HepG2 (cell line): Measurements from ENCODE around the gene NMNAT3. TPM values are rescaled to one million over a fixed set of nuclear protein-coding genes. Genes with fewer than 3 reads are reported as not detected.

Experiments
- ATAC-seq: fragments of 200-7000 bp; cut with Tn5 transposase; 3 replicates; pipeline ENCODE4 v1.9.1; 2020; ENCODE audit warnings: mild to moderate bottlenecking, moderate library complexity
- BruUV-seq: library from RNA; stranded (reverse); fragments of 400-500 nt; replicated peaks from 2 replicates; lab custom pipeline; 2021; lab: Mats Ljungman, UMichigan
- CTCF ChIA-PET: fragments of 300-600 bp; formaldehyde crosslinking; extraction: SDS; loops from one replicate; lab custom pipeline; 2021; ENCODE audit warnings: low total read pairs, inconsistent platforms, low intra/inter-chr PET ratio; lab: Yijun Ruan, JAX
- POLR2A ChIA-PET: fragments of 350-600 bp; sonication (Branson Sonifier 250); formaldehyde crosslinking; loops from one replicate; lab custom pipeline; 2020; ENCODE audit warnings: antibody characterized with exemption, inconsistent platforms; lab: Yijun Ruan, JAX
- DNase-seq: peaks from one replicate; pipeline ENCODE4 v3.0.0-alpha.2; 2015; ENCODE audit warnings: low spot score
- FAIRE-seq: peaks from 3 replicates; lab custom pipeline; 2011; peaks lifted over from hg19 to GRCh38; lab: Jason Lieb, UNC
- H2AFZ ChIP-seq: one replicate; pipeline ENCODE4 v1.6.1; 2011; ENCODE audit warnings: low read length, inconsistent platforms
- H3K27ac ChIP-seq: fragments of 300-600 bp; 3 replicates; pipeline ENCODE4 v1.8.0; 2011; ENCODE audit warnings: mixed run types, mild to moderate bottlenecking, mixed read lengths, low read length, inconsistent platforms; ENCODE audit not compliant: insufficient read depth; ENCODE audit errors: extremely low read length
- H3K27me3 ChIP-seq, 2 experiments: fragments of 200-600 bp in 1 of 2; 2 replicates in 1 of 2; 3 replicates in 1 of 2; pipeline versions ENCODE4 v1.6.0 to v1.8.0; 2011; ENCODE audit warnings: low read length in 2 of 2, mild to moderate bottlenecking in 2 of 2, moderate library complexity in 2 of 2, inconsistent platforms in 1 of 2; ENCODE audit not compliant: insufficient read depth in 2 of 2, control insufficient read depth in 1 of 2
- H3K36me3 ChIP-seq, 2 experiments: fragments of 200-600 bp in 1 of 2; replicated peaks in 1 of 2; 2 replicates in 1 of 2; 3 replicates in 1 of 2; pipeline versions ENCODE4 v1.5.1 to v1.8.0; 2011; ENCODE audit warnings: low read length in 2 of 2, inconsistent platforms in 1 of 2; ENCODE audit not compliant: insufficient read depth in 2 of 2, control insufficient read depth in 1 of 2
- H3K4me1 ChIP-seq: 2 replicates; pipeline ENCODE4 v1.5.1; 2012; ENCODE audit warnings: low read length, inconsistent platforms; ENCODE audit not compliant: insufficient read depth
- H3K4me2 ChIP-seq: 2 replicates; pipeline ENCODE4 v1.6.0; 2011; ENCODE audit warnings: low read depth, low read length, inconsistent platforms
- H3K4me3 ChIP-seq, 3 experiments: fragments of 200-600 bp in 1 of 3; sonication (generic), shearing (Covaris generic) in 1 of 3; replicated peaks in 1 of 3; 2 replicates each; pipeline ENCODE4 v1.5.1; 2011 to 2016; ENCODE audit warnings: low read length in 3 of 3, inconsistent platforms in 2 of 3, low read depth in 2 of 3, mild to moderate bottlenecking in 2 of 3, control low read depth in 1 of 3, mixed read lengths in 1 of 3; ENCODE audit not compliant: insufficient read depth in 1 of 3
- H3K79me2 ChIP-seq: one replicate; pipeline ENCODE4 v1.6.1; 2011; ENCODE audit warnings: low read length, inconsistent platforms; ENCODE audit not compliant: insufficient read depth
- H3K9ac ChIP-seq: 2 replicates; pipeline ENCODE4 v1.6.0; 2011; ENCODE audit warnings: mild to moderate bottlenecking, low read depth, low read length, inconsistent platforms; ENCODE audit not compliant: insufficient read depth
- H3K9me3 ChIP-seq: 2 replicates; pipeline ENCODE4 v1.5.1; 2012; ENCODE audit warnings: mild to moderate bottlenecking, low read length
- H4K20me1 ChIP-seq: 2 replicates; pipeline ENCODE4 v1.6.0; 2011; ENCODE audit warnings: inconsistent platforms, mild to moderate bottlenecking, low read length, moderate library complexity; ENCODE audit not compliant: insufficient read depth
- ATF7 ChIP-seq, 2 experiments: fragments of 450-650 bp in 1 of 2; sonication (generic) in 1 of 2; formaldehyde crosslinking in 1 of 2; IDR thresholded peaks; 2 replicates each; pipeline versions ENCODE4 v1.4.0 to v1.6.1; 2016 to 2020; ENCODE audit warnings: antibody characterized with exemption in 1 of 2, mild to moderate bottlenecking in 1 of 2, missing genetic modification reagents in 1 of 2
- BATF2 ChIP-seq: sonication (generic); formaldehyde crosslinking; IDR thresholded peaks from 2 replicates; pipeline ENCODE4 v1.8.0; 2022; ENCODE audit warnings: mild to moderate bottlenecking, missing genetic modification reagents, moderate library complexity
- CBX2 ChIP-seq, 2 experiments: fragments of 200-600 bp in 1 of 2; sonication (generic); formaldehyde crosslinking in 1 of 2; IDR thresholded peaks; 2 replicates each; pipeline versions ENCODE4 v1.7.0 to v1.8.1; 2018 to 2022; ENCODE audit warnings: low read depth in 2 of 2, low read length in 1 of 2, mild to moderate bottlenecking in 1 of 2, missing genetic modification reagents in 1 of 2
- FOXA3 ChIP-seq: IDR thresholded peaks from 2 replicates; pipeline ENCODE4 v1.6.1; 2016; ENCODE audit warnings: missing genetic modification reagents, missing compliant biosample characterization
- GTF2F1 ChIP-seq: fragments of 150-350 bp; IDR thresholded peaks from 2 replicates; pipeline ENCODE4 v1.6.1; 2014; ENCODE audit warnings: low read length
- GTF3A ChIP-seq: sonication (generic); formaldehyde crosslinking; conservative IDR thresholded peaks from 2 replicates; pipeline ENCODE4 v1.4.0; 2020; ENCODE audit warnings: mild to moderate bottlenecking, missing genetic modification reagents
- HNRNPLL ChIP-seq: fragments of 200-400 bp; formaldehyde crosslinking; IDR thresholded peaks from 2 replicates; pipeline ENCODE4 v1.6.1; 2017; ENCODE audit warnings: mild to moderate bottlenecking, low read depth, low read length; ENCODE audit not compliant: poor library complexity, severe bottlenecking
- HOMEZ ChIP-seq: IDR thresholded peaks from 2 replicates; pipeline ENCODE4 v1.6.1; 2016; ENCODE audit warnings: low read depth
- KMT2A ChIP-seq: sonication (generic); formaldehyde crosslinking; IDR thresholded peaks from 2 replicates; pipeline ENCODE4 v1.4.0; 2020; ENCODE audit warnings: missing genetic modification reagents
- LCORL ChIP-seq, 2 experiments: fragments of 450-650 bp in 1 of 2; sonication (generic) in 1 of 2; formaldehyde crosslinking in 1 of 2; IDR thresholded peaks; 2 replicates each; pipeline versions ENCODE4 v1.5.0 to v1.6.1; 2017 to 2020; ENCODE audit warnings: antibody characterized with exemption in 1 of 2, missing genetic modification reagents in 1 of 2
- MED1 ChIP-seq: sonication (generic); formaldehyde crosslinking; IDR thresholded peaks from 2 replicates; pipeline ENCODE4 v1.4.0; 2020; ENCODE audit warnings: missing genetic modification reagents
- SALL2 ChIP-seq: sonication (generic); formaldehyde crosslinking; IDR thresholded peaks from 2 replicates; pipeline ENCODE4 v1.8.1; 2023; ENCODE audit warnings: mild to moderate bottlenecking, missing genetic modification reagents, inconsistent platforms
- TEAD3 ChIP-seq: optimal IDR thresholded peaks from 2 replicates; pipeline ENCODE3; 2016; ENCODE audit warnings: borderline replicate concordance
- ZNF232 ChIP-seq: sonication (generic); formaldehyde crosslinking; IDR thresholded peaks from 2 replicates; pipeline ENCODE4 v1.4.0; 2020; ENCODE audit warnings: missing genetic modification reagents, borderline replicate concordance
- ZNF263 ChIP-seq: sonication (generic); formaldehyde crosslinking; IDR thresholded peaks from 2 replicates; pipeline ENCODE4 v1.4.0; 2020; ENCODE audit warnings: missing genetic modification reagents
- ZNF274 ChIP-seq: sonication (generic); formaldehyde crosslinking; IDR thresholded peaks from 2 replicates; pipeline ENCODE4 v1.5.1; 2020; ENCODE audit warnings: mild to moderate bottlenecking, missing genetic modification reagents
- ZNF296 ChIP-seq: sonication (generic); formaldehyde crosslinking; conservative IDR thresholded peaks from 2 replicates; pipeline ENCODE4 v1.5.0; 2020; ENCODE audit warnings: mild to moderate bottlenecking, missing genetic modification reagents
- WGBS: methylation state at CpG from one replicate; pipeline ENCODE4 v1.1.6; 2017; ENCODE audit warnings: low lambda C conversion rate; 5-methylcytosine and 5-hydroxymethylcytosine counted together
- in situ Hi-C: cut with HindIII; loops from 2 replicates; pipeline ENCODE4 v1.10.0; 2017; ENCODE audit warnings: low pct_unique_long_range_greater_than_20kb; ENCODE audit not compliant: extremely low pct_ligation_motif_present
- intact Hi-C: fragments of 100-400 bp; cut with micrococcal nuclease; formaldehyde crosslinking; loops from one replicate; pipeline ENCODE4 v1.10.0; 2022; ENCODE audit not compliant: unreplicated experiment
- polyA plus RNA-seq, 8 experiments: library from polyadenylated mRNA; depleted of rRNA in 3 of 8; stranded (reverse) in 7 of 8; unstranded in 1 of 8; fragments of >200 nt; fragmentation: Illumina TruSeq in 4 of 8; extraction: Trizol in 4 of 8; gene quantifications; 2 replicates each; pipeline versions ENCODE4 v1.2.1 to v1.2.3, GENCODE V29; 2011 to 2016; ENCODE audit warnings: low read depth in 4 of 8, missing spikeins in 1 of 8, mixed read lengths in 1 of 8; ENCODE audit not compliant: insufficient read depth in 1 of 8
- total RNA-seq, 5 experiments: library from RNA; depleted of rRNA; stranded (reverse); fragments of >200 nt; fragmentation: Illumina TruSeq; extraction: Trizol; gene quantifications; 2 replicates each; pipeline ENCODE4 v1.2.3, GENCODE V29; 2016; ENCODE audit warnings: low read depth in 1 of 5

The NMNAT3 gene
- total and polyA plus RNA-seq, 2 of the 13 experiments (the other 11 are each of a cell fraction or from before 2014, with no cell fraction given), result 6.1 to 7.0 TPM

DNA sequence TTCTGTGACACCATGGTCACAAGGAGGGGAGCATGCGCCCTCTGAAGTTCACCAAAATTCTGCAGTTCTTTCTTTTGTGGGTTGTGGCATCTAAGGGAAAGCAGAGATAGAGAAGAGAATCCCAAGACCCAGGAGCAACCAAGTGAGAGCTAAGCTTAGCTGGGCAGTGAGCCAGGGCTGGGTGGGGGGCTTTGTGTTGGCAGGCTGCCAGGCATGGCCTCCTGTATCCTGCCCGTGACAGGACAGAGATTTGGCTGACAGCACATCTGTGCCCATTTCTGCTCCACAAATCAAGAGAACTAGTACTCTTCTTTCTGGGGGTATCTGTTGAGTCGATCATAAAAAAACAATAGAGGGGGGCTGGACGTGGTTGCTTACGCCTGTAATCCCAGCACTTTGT is 66.2 kb downstream of the NMNAT3 start:
- Histone ChIP-seq H3K4me2 (no peak overlapping the region), H3K27ac (no peak overlapping the region), H3K36me3 (no peaks in the 10 kb centered on the region), H3K9me3 (no peaks in the 10 kb centered on the region), H3K79me2 (no peaks in the 10 kb centered on the region), H3K9ac (no peak overlapping the region), H4K20me1 (no peaks in the 10 kb centered on the region), H2AFZ (no peak overlapping the region), H3K4me1 (no peaks in the 10 kb centered on the region), H3K27me3 (no peaks in the 10 kb centered on the region), H3K4me3 (no peak overlapping the region)
- no peak for FAIRE-seq
- intact Hi-C loops, result no loop called here
- no peak for ATAC-seq
- WGBS, result 83% methylated on average over 5 of the region's 5 CpGs
- BruUV-seq, result no TSS peak
- CTCF ChIA-PET, result no interaction called here
- TF ChIP-seq GTF2F1, result no peak
- peak; percentile 42; the same call in 1 of the 2 replicates for TF ChIP-seq LCORL (IDR thresholded peaks at IDR 0.05)
- TF ChIP-seq LCORL (CRISPR knock-in tag; IDR thresholded peaks at IDR 0.05), result no peak
- POLR2A ChIA-PET, result no interaction called here
- DNase-seq, result no peak
- in situ Hi-C loops, result no loop called here

DNA sequence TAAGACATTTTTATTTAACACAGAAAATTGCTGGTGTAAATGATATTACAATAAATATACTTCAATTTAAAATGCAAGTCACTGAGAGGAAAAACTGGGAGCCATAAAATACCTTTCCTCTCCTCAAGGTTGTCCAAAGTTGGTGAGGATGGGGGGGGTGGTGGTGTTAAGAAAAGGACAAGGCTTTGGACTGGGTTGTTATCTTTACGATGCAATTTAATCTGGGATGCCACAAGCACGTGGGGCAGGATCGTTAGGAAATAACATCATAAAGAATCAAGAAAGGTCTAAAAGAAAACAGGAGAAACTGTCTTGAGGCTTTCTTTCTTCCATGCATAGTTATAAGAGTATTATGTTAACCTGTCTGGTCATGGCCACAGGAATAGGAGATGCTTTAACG is 66.9 kb downstream of the NMNAT3 start:
- no TSS peak for BruUV-seq
- intact Hi-C loops, result no loop called here
- TF ChIP-seq GTF3A (CRISPR knock-in tag) (no peak), FOXA3 (CRISPR knock-in tag) (no peak), ATF7 (IDR thresholded peaks at IDR 0.05) (no peak), ATF7 (CRISPR knock-in tag; IDR thresholded peaks at IDR 0.05) (no peak), KMT2A (no peak), MED1 (CRISPR knock-in tag) (no peak), BATF2 (CRISPR knock-in tag) (no peak), SALL2 (CRISPR knock-in tag) (no peak), ZNF263 (no peak), HOMEZ (CRISPR knock-in tag) (no peak), ZNF274 (no peak), CBX2 (IDR thresholded peaks at IDR 0.05; ENCODE audit: low read depth, low read length) (no peak), CBX2 (CRISPR knock-in tag; IDR thresholded peaks at IDR 0.05; ENCODE audit: low read depth) (no peak), HNRNPLL (no peak), ZNF232 (no peak), TEAD3 (CRISPR knock-in tag) (no peak), ZNF296 (CRISPR knock-in tag) (no peak)

More for the DNA sequence above, 66.9 kb downstream of the NMNAT3 start:
- Histone ChIP-seq H3K36me3 (no peaks in the 10 kb centered on the region), H3K27me3 (no peaks in the 10 kb centered on the region), H3K79me2 (no peaks in the 10 kb centered on the region), H3K9ac (no peak overlapping the region), H2AFZ (no peak overlapping the region), H3K4me1 (no peaks in the 10 kb centered on the region), H4K20me1 (no peaks in the 10 kb centered on the region), H3K4me3 (no peak overlapping the region), H3K4me2 (no peak overlapping the region), H3K27ac (no peak overlapping the region), H3K9me3 (no peaks in the 10 kb centered on the region)
- in situ Hi-C loops, result no loop called here
- no peak for ATAC-seq
- FAIRE-seq, result no peak
- WGBS, result 55% methylated on average over 4 of the region's 4 CpGs
- ChIA-PET POLR2A (no interaction called here), CTCF (no interaction called here)
- no peak for DNase-seq
